Gastrocnemius medialis (tissue), 4 donors: Measurements from ENCODE around the gene DAB2IP. TPM values are rescaled to one million over a fixed set of nuclear protein-coding genes. Genes with fewer than 3 reads are reported as not detected.
A peak's percentile ranks its signal among the peaks of the same experiment; 100 is the strongest.

Experiments
- ATAC-seq, 2 donors: fragments of 150-250 bp; one replicate each; pipeline ENCODE4 v1.9.1; 2016
- DNase-seq, 2 donors: peaks; one replicate each; pipeline ENCODE4 v3.0.0-alpha.2; 2019
- H3K27ac ChIP-seq, 4 donors: fragments of 200-600 bp; sonication (generic); 1 replicate in 1 of 4; 2 replicates in 3 of 4; pipeline ENCODE4 v1.5.1; 2016 to 2018; ENCODE audit warnings: mild to moderate bottlenecking in 2 of 4, moderate library complexity in 1 of 4
- H3K27me3 ChIP-seq, 3 donors: fragments of 200-600 bp; sonication (generic) in 2 of 3; 1 replicate in 1 of 3; 2 replicates in 2 of 3; pipeline versions ENCODE4 v1.5.1 to v1.6.0; 2016 to 2019; ENCODE audit warnings: mild to moderate bottlenecking in 1 of 3, moderate library complexity in 1 of 3
- H3K36me3 ChIP-seq, 2 donors: fragments of 200-600 bp; sonication (generic) in 1 of 2; one replicate each; pipeline ENCODE4 v1.5.1; 2017 to 2018
- H3K4me1 ChIP-seq, 2 donors: fragments of 200-600 bp; sonication (generic) in 1 of 2; one replicate each; pipeline ENCODE4 v1.5.1; 2016 to 2017; ENCODE audit warnings: mild to moderate bottlenecking in 2 of 2
- H3K4me3 ChIP-seq, 4 donors: fragments of 200-600 bp; sonication (generic) in 3 of 4; 1 replicate in 1 of 4; 2 replicates in 3 of 4; pipeline ENCODE4 v1.5.1; 2016 to 2019; ENCODE audit warnings: mild to moderate bottlenecking in 2 of 4
- H3K9me3 ChIP-seq, 3 donors: fragments of 200-600 bp; sonication (generic) in 2 of 3; 1 replicate in 1 of 3; 2 replicates in 2 of 3; pipeline ENCODE4 v1.5.1; 2016 to 2019
- CTCF ChIP-seq, 5 experiments: fragments of 450-650 bp in 3 of 5; fragments of 200-600 bp in 2 of 5; sonication (generic) in 2 of 5; IDR thresholded peaks in 4 of 5; conservative IDR thresholded peaks in 1 of 5; 1 replicate in 4 of 5; 2 replicates in 1 of 5; pipeline ENCODE4 v1.5.1; 2016 to 2019; ENCODE audit warnings: antibody characterized with exemption in 5 of 5, mild to moderate bottlenecking in 3 of 5, moderate library complexity in 3 of 5
- POLR2A ChIP-seq, 2 donors: fragments of 450-650 bp; IDR thresholded peaks; one replicate each; pipeline ENCODE4 v1.6.1; 2017; ENCODE audit warnings: antibody characterized with exemption in 2 of 2, mild to moderate bottlenecking in 2 of 2, moderate library complexity in 2 of 2
- in situ Hi-C, 4 donors: fragments of 200-750 bp; cut with MboI; loops; one replicate each; pipeline versions ENCODE4 v1.15.0 to v1.8.0; 2017; ENCODE audit warnings: low sequenced_read_pairs in 4 of 4
- intact Hi-C: fragments of 100-400 bp; cut with DNase I; formaldehyde crosslinking; loops from one replicate; pipeline ENCODE4 v1.15.1; 2023; ENCODE audit warnings: low total_unique reads
- total RNA-seq, 4 donors: library from RNA; depleted of rRNA; stranded (reverse); fragments of >200 nt; gene quantifications; one replicate each; pipeline versions ENCODE4 v1.1.0 to v1.2.3, GENCODE V29; 2016

DAB2IP gene
- total RNA-seq, 4 donors from 2014 or later, result 22.7 to 68.2 (median 37.4) TPM

GRCh38 chr9:121662359-121662758 lies 10.9 kb downstream of the DAB2IP start:
- Histone ChIP-seq H3K9me3 (no peaks in the 10 kb centered on the region), H3K4me1 (peaks cover 47 to 49% of the 10 kb centered on the region in 2 donors)

GRCh38 chr9:121662891-121663580 lies 11.6 kb downstream of the DAB2IP start:
- DNase-seq (no peak), ATAC-seq (no peak)
- Histone ChIP-seq H3K4me1 (peaks cover 40 to 43% of the 10 kb centered on the region in 2 donors), H3K27me3 (no peaks in the 10 kb centered on the region), H3K36me3 (no peaks in the 10 kb centered on the region), H3K27ac (peak overlapping the region; percentile 44 to 61 (median 53)), H3K4me3 (no peak overlapping the region), H3K9me3 (no peaks in the 10 kb centered on the region)
- in situ Hi-C loops, result no loop called here
- intact Hi-C loops, result no loop called here
- no peak for TF ChIP-seq POLR2A (IDR thresholded peaks at IDR 0.05)
- TF ChIP-seq CTCF (IDR thresholded peaks at IDR 0.05 in 4 of 5, conservative IDR thresholded peaks at IDR 0.05 in 1 of 5), result no peak

More at GRCh38 chr9:121662359-121662758, 10.9 kb downstream of the DAB2IP start:
- ATAC-seq (no peak), DNase-seq (no peak)
- TF ChIP-seq POLR2A (IDR thresholded peaks at IDR 0.05) (no peak), CTCF (IDR thresholded peaks at IDR 0.05 in 4 of 5, conservative IDR thresholded peaks at IDR 0.05 in 1 of 5) (no peak)
- no peak overlapping the region for H3K4me3 ChIP-seq
- H3K36me3 ChIP-seq, result no peaks in the 10 kb centered on the region
- peak overlapping the region in 3 of 4 donors; percentile 47 to 61 (median 59) for H3K27ac ChIP-seq
- no peaks in the 10 kb centered on the region for H3K27me3 ChIP-seq
- in situ Hi-C loops, result no loop called here
- intact Hi-C loops, result no loop called here

DNA sequence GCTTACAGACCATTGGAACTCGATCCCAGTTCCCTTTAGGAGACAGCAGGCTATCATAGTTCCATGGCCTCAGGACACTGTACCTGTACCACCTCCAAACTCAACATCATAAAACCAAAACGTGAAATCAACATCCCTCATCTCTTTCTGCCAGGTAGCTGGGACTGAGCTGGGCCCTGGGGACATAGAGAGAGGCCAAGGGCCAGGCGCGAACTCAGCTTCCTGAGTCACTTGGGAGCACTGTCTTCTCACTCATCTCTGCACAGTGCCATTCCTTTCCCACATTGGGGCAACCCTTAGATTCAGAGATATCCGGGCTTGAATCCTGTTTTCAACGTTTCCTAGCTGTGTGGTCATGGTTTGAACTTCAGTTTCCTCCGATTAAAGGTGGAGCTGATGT lies 12.2 kb downstream of the DAB2IP start:
- intact Hi-C loops (no loop called here), in situ Hi-C loops (no loop called here)
- H3K4me3 ChIP-seq, result no peak overlapping the region
- peak overlapping the region; percentile 44 to 61 (median 53) for H3K27ac ChIP-seq
- no peaks in the 10 kb centered on the region for H3K9me3 ChIP-seq
- no peak for TF ChIP-seq CTCF (IDR thresholded peaks at IDR 0.05 in 4 of 5, conservative IDR thresholded peaks at IDR 0.05 in 1 of 5)
- no peak for DNase-seq
- no peaks in the 10 kb centered on the region for H3K27me3 ChIP-seq
- H3K4me1 ChIP-seq, result peaks cover 37 to 40% of the 10 kb centered on the region in 2 donors
- H3K36me3 ChIP-seq, result no peaks in the 10 kb centered on the region
- no peak for ATAC-seq

- ATAC-seq (no peak), DNase-seq (no peak)
- Histone ChIP-seq H3K36me3 (no peaks in the 10 kb centered on the region), H3K9me3 (no peaks in the 10 kb centered on the region), H3K4me3 (no peak overlapping the region), H3K27ac (no peak overlapping the region), H3K4me1 (peaks cover 25 to 27% of the 10 kb centered on the region in 2 donors), H3K27me3 (no peaks in the 10 kb centered on the region)
- in situ Hi-C loops, result no loop called here
- intact Hi-C loops, result no loop called here
- TF ChIP-seq CTCF (IDR thresholded peaks at IDR 0.05 in 4 of 5, conservative IDR thresholded peaks at IDR 0.05 in 1 of 5) (no peak), POLR2A (IDR thresholded peaks at IDR 0.05) (no peak)
Measured at GRCh38 chr9:121666294-121666693, 14.9 kb downstream of the DAB2IP start.
